Measurements from ENCODE around the gene ZIC5. TPM values are rescaled to one million over a fixed set of nuclear protein-coding genes. Genes with fewer than 3 reads are reported as not detected.

The ZIC5 gene
- total RNA-seq (2014; rRNA removed; shearing (Covaris generic)) = 45.9 and 51.4 TPM in 2 replicates

DNA sequence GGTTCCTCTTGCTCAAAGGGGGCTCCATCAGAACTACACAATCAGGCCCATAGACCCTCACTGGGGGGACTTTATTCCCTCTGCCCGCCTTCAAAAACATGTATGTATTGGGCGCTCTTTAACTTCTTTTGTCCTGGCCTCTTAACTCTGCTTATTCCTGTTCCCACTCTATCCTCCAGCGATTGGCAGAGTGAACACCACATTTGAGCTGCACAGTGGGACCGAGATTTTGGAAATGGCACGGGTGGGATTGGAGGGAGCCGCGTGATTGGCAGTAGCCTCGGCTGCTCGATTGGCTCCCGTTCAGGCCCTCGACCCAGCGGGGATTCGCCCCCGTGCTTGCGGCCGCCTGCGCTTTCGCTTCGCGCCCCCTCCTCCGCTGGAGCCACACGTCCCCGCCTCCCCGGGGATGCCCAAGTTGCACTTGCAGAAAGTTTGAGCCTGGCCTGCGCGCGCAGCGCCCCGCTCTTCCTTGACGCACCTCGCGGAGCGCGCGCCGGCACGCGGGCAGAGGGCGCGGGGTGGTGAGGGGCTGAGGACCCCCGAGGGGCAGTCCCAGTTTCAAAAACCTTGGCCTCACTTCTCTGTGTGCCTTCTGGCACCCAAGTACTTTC, at the start of gene ZIC5:
ZIC5 (minus strand) TSS at position 192 of the 614 bp plus-strand sequence; CDS start at position 28, 164 bp downstream.
- H3K36me3 ChIP-seq (replicated peaks; ENCODE audit: control insufficient read depth, insufficient read depth, low read length) = peaks cover 2% of the 10 kb centered on the region
- H3K4me3 ChIP-seq (ENCODE audit: insufficient read depth, low read depth, low read length) = peak within 1 kb of the TSS; percentile 96
- peak; percentile 93 for DNase-seq
- H3K27me3 ChIP-seq (ENCODE audit: control insufficient read depth, insufficient read depth, low read length) = peaks cover 45% of the 10 kb centered on the region

DNA sequence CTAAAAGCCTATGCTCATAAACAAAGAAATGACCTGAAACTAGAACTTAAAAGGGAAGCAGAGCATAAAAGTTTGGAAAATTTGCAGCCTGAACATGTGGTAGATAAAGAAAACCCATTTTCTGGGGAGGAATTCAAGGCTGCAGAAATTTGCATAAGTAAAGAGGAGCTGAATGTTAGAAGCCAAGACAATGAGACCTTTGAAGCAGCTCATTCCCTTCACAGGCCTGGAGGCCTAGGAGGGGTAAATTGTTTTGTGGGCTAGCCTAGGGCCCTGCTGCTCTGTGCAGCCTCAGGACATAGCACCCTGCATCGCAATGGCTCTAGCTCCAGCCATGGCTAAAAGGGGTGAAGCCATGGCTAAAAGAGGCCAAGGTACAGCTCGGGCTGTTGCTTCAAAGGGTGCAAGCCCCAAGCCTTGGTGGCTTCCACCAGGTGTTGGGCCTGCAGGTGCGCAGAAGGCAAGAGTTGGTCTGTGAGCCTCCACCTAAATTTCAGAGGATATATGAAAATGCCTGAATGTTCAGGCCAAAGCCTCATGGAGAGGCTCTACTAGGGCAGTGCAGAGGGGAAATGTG, 48.3 kb upstream of the ZIC5 start:
- DNase-seq = peak; percentile 39
- no peaks in the 10 kb centered on the region for H3K36me3 ChIP-seq (replicated peaks; ENCODE audit: control insufficient read depth, insufficient read depth, low read length)
- H3K27me3 ChIP-seq (ENCODE audit: control insufficient read depth, insufficient read depth, low read length) = no peaks in the 10 kb centered on the region
- no peak overlapping the region for H3K4me3 ChIP-seq (ENCODE audit: insufficient read depth, low read depth, low read length)

DNA sequence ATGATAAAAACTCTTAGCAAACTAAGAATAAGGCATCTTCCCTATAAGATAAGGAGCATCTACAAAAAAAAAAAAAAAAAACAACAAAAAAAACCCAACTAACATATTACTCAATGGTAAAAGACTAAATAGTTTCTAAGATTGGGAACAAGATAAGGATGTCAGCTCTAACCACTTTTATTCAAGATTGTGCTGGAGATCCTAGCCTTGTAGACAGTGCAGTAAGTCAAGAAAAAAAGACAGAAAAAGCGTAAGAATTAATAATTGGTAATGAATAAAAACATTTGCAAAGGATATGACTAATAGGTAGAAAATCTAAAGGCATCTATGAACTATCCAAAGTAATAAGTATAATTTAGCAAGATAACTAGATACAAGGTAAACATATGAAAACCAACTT, 43.1 kb upstream of the ZIC5 start:
- H3K36me3 ChIP-seq (replicated peaks; ENCODE audit: control insufficient read depth, insufficient read depth, low read length) = no peaks in the 10 kb centered on the region
- DNase-seq = no peak
- H3K4me3 ChIP-seq (ENCODE audit: insufficient read depth, low read depth, low read length) = no peak overlapping the region
- H3K27me3 ChIP-seq (ENCODE audit: control insufficient read depth, insufficient read depth, low read length) = no peaks in the 10 kb centered on the region

DNA sequence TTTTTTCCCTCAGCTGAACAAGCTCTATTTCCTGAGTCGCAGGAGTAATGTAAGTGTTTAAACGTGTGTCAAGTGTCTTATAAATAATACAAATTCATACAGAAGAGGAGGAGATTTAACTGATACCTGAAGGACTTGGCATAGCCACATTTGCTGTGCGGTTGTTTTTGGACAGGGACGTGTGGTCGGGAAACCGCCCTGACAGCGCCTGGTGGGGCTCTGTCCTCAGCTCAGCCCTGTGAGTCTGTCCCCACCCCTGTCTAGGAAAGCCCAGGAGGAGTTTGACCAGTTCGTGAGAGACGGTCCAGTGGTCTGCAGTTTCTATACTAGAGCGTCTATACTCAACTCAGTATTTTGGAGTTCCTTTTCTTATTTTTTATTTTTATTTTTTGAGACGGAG, 26.7 kb upstream of the ZIC5 start:
- H3K4me3 ChIP-seq (ENCODE audit: insufficient read depth, low read depth, low read length) = no peak overlapping the region
- H3K27me3 ChIP-seq (ENCODE audit: control insufficient read depth, insufficient read depth, low read length) = peaks cover 35% of the 10 kb centered on the region
- no peaks in the 10 kb centered on the region for H3K36me3 ChIP-seq (replicated peaks; ENCODE audit: control insufficient read depth, insufficient read depth, low read length)
- DNase-seq = peak; percentile 39

DNA sequence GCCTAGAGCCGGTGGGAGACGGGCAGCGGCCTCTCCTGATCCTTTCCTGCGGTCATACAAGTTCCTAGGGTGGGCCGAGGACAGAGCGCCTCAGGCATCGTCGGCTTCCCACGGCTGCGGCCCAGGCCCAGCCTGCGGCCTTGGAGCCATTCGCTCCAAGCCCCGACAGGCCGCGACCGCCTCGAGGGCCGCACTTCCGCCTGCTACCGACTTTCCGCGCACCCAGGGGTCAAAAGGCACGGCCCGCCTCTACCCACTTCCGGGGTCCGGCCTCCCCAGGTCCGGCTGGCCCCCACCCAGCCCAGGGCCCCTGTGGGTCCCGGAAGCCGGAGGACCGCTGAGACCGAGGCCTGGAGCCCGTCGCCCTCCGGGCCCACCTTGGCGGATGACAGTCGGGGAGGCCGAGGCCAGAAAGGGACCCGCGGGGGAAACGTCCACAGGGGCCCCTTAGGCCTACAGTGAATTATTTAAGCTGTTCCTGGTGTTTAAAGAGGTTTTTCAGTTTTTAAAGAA, 26.2 kb upstream of the ZIC5 start:
- peaks cover 40% of the 10 kb centered on the region for H3K27me3 ChIP-seq (ENCODE audit: control insufficient read depth, insufficient read depth, low read length)
- H3K4me3 ChIP-seq (ENCODE audit: insufficient read depth, low read depth, low read length) = peak overlapping the region; percentile 42
- H3K36me3 ChIP-seq (replicated peaks; ENCODE audit: control insufficient read depth, insufficient read depth, low read length) = no peaks in the 10 kb centered on the region
- DNase-seq = no peak

DNA sequence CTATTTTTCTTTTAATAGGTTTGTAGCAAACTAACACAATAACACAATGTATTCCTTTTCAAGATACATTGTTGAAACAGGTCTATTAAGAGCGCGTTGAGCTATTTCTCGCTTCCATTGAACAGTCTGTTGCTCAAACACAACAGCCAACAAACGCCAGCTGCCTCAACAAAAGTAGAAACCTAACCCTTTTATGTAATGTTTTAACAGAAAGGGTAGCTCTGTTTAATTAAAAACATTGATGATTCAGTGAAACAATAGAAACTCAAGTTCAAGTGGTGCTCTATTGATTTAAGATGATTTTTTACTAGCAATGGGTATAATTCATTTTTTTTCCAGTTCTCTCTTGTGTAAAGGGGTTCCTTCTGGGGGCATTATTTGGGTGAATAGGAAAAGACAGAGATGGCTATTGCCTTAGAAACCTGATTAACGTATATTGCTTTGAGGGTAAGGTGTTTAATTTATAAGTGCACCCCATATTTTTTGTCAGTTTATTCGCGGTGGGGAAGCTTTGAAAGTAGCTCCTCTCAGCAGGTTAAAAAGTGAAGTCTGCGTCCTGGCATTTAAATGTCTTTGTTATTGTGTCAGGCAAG, 24.9 kb upstream of the ZIC5 start:
- DNase-seq = peak; percentile 23
- Histone ChIP-seq H3K4me3 (ENCODE audit: insufficient read depth, low read depth, low read length) (peak overlapping the region; percentile 42), H3K36me3 (replicated peaks; ENCODE audit: control insufficient read depth, insufficient read depth, low read length) (no peaks in the 10 kb centered on the region), H3K27me3 (ENCODE audit: control insufficient read depth, insufficient read depth, low read length) (peaks cover 52% of the 10 kb centered on the region)

DNA sequence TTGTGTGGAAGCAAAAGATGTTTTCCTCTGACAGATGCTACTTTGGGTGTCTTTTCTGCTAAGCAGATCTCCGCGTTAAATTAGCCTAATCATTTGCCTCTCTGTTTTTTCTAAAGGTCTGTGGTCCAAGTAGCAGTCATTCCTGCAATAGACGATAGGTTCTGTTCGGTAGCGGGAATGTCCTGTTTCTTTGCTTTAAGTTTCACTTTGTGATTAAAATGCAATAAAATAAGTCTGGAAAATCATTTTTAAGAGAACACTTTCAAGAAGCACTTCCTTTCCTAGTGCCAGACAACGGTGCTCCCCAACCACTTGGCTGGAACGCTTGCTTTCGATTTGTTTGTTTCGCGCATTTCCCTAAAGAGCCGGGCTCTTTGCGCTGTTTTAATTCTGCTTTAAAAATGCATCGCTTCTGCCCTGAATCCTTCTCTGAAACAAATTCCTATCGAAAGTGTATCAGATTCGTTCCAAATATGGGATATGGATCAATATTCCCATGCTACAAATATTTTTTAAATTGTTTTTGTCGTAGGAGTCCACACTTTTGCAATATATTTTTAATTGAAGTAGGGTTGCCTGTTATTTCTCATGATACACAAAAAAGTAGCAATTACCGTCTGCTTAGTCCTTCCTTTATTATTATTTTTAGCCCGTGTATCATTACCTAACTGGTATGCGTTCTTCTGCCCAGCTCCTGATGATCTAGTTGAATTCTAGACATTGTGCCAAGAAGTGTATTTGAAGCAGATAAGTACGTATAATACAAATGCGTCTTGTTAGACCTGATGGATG, 24.2 kb upstream of the ZIC5 start:
- peaks cover 59% of the 10 kb centered on the region for H3K27me3 ChIP-seq (ENCODE audit: control insufficient read depth, insufficient read depth, low read length)
- H3K36me3 ChIP-seq (replicated peaks; ENCODE audit: control insufficient read depth, insufficient read depth, low read length) = no peaks in the 10 kb centered on the region
- no peak overlapping the region for H3K4me3 ChIP-seq (ENCODE audit: insufficient read depth, low read depth, low read length)
- DNase-seq = peak; percentile 65

DNA sequence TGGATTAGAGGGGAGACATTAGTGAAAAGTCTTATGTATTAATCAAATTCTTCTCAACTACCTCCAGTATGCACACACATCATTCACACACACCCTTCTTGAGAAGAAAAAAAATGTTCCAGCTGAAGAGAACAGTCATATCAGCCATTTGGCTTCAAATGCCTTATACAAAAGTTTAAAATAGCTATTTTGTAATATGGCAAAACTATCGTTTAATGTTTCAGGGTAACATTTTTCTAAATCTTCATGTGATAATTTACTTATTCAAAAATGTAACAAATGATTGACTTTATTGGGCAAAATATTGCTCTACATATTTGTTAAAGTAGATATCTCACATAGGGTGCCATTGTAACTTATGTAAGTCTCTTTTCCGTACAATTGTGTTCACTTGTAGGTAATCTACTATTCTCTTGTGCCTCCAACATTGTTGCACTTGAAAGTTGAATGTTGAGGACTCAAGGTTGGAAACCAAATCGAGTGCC, 23.6 kb upstream of the ZIC5 start:
- Histone ChIP-seq H3K36me3 (replicated peaks; ENCODE audit: control insufficient read depth, insufficient read depth, low read length) (no peaks in the 10 kb centered on the region), H3K4me3 (ENCODE audit: insufficient read depth, low read depth, low read length) (no peak overlapping the region), H3K27me3 (ENCODE audit: control insufficient read depth, insufficient read depth, low read length) (peaks cover 65% of the 10 kb centered on the region)
- DNase-seq = no peak

DNA sequence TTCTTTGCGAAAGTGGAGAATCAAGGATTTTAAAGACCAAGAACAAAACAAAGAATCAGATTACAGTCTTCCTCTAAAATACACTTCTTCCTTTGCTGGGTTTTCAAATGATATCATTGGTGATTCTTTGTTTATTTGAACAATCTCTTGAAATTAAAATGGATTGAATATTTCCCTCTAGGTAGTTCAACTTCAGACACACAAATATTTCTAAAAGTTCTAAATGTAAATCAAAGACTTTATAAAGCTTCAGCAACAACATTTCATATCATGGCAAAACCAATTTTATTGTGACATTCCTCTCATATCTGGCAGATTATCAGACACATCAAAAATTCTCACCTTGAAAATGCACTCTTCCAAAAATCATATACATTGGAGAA, 23.1 kb upstream of the ZIC5 start:
- DNase-seq = no peak
- Histone ChIP-seq H3K36me3 (replicated peaks; ENCODE audit: control insufficient read depth, insufficient read depth, low read length) (no peaks in the 10 kb centered on the region), H3K4me3 (ENCODE audit: insufficient read depth, low read depth, low read length) (no peak overlapping the region), H3K27me3 (ENCODE audit: control insufficient read depth, insufficient read depth, low read length) (peaks cover 70% of the 10 kb centered on the region)

DNA sequence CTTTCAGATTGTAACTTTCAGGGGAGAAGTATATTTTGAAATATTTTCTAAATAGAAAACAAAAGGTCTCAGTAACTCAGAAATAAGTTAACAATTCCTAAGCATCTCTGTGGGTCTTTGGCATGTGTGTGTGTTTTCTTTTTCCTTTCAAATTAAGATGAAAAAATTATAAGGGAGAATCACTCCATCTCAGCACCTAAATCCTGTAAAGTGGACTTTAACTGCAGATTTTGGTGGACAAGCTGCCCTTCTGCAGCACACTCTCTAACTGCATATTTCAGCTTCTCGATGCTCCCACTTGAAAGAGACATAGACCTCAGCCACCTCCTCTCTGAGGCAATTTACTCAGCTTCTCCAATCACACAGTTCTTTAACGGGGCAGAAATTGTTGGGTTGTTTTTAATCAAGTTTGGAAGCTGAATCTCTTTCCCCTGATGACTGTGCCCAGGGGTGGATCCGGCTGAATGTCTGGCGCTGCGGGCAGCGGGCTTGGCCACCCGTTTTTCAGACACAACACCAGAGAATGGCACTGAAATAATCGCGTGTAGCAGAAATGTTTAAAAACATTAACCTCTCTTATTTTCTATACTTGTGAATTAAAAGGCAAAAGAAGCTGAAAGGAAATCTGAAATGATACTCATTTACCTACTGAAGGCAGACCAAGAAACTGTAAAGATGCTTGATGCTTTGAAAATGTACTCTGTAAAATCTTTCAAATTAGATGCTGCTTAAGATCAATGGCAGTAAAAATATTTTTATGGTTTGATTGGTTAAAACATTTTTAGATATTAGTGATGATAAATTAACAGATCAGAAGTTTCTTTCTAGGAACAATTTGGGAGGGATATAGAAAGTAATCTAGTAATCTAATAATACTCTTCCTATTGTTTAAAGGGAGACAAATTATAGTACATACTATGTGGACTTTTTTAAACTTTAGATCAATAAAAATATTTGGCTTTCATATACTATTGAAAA, 22.4 kb upstream of the ZIC5 start:
- Histone ChIP-seq H3K36me3 (replicated peaks; ENCODE audit: control insufficient read depth, insufficient read depth, low read length) (no peaks in the 10 kb centered on the region), H3K4me3 (ENCODE audit: insufficient read depth, low read depth, low read length) (no peak overlapping the region), H3K27me3 (ENCODE audit: control insufficient read depth, insufficient read depth, low read length) (peaks cover 77% of the 10 kb centered on the region)
- peak; percentile 42 for DNase-seq

DNA sequence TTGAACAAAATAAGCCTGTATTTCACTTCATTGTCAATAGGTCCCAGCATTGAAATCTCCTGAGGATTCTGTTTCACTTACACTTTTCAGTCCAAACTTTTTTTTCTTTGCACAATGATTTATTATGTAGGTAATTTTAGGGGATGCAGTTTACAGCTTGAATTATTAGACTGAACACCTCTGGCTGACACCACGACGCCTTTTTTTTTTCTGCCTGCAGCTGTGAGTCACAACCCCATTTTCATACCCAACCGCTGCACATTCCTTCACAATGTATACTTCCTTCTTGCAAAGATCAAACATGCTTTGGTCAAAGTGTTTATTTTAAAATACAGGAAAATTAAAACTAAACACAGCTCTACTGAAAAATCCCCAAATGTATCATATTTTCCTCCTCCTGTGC, 21.4 kb upstream of the ZIC5 start:
- no peak overlapping the region for H3K4me3 ChIP-seq (ENCODE audit: insufficient read depth, low read depth, low read length)
- no peaks in the 10 kb centered on the region for H3K36me3 ChIP-seq (replicated peaks; ENCODE audit: control insufficient read depth, insufficient read depth, low read length)
- no peak for DNase-seq
- peaks cover 86% of the 10 kb centered on the region for H3K27me3 ChIP-seq (ENCODE audit: control insufficient read depth, insufficient read depth, low read length)

DNA sequence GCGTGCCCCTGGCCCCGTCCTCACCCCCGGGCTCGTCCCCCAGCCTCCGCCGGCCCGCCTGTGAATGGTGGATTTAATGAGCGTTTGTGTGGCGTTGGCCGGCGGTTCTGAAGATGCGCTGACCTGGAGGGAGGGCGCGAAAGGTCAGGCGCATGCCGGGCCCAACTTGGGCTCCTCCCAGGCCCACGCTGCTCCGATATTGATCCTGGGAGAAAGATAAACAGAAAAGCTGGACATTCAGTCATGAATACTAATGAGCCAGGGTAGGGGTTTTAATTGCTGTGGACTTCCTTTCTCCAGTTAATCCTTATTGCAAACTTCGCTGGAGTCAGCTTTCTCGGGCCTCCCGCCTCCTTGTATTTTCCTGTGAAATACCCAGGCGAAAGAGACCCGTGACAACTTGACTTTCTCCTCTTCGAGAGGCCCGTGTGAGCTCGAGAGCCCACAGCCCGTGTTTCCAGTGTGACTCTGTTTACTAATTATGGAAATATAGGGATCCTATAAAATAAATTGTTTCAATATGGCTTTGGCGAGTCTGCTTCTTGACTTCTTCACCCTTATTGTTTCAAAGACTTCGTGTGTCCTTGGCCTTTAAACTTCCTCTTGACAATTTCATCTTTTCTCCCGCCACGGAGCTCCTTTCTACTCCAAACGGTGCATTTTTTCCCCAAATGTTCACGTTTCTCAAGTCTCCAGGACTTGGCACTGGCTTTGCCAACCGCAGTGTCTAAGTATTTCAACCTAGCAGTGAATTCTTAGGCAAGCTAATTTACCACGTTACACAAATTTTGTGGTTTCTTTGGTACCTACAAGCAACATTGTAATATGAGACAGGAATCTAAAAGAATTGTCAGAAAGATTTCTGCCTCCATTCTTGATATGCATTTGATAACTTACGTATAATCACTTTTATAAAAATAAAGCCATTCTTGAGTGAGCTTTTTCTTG, 20.5 kb upstream of the ZIC5 start:
- DNase-seq = peak; percentile 79
- Histone ChIP-seq H3K36me3 (replicated peaks; ENCODE audit: control insufficient read depth, insufficient read depth, low read length) (no peaks in the 10 kb centered on the region), H3K4me3 (ENCODE audit: insufficient read depth, low read depth, low read length) (peak overlapping the region; percentile 40; the same call in 1 of the 2 replicates), H3K27me3 (ENCODE audit: control insufficient read depth, insufficient read depth, low read length) (peaks cover 92% of the 10 kb centered on the region)
